Kidney (tissue), 22 donors: ENCODE data around the gene FOS. TPM values are rescaled to one million over a fixed set of nuclear protein-coding genes. Genes with fewer than 3 reads are reported as not detected.

Experiments
- DNase-seq, 5 donors: peaks; one replicate each; pipeline ENCODE4 v3.0.0-alpha.2; 2013 to 2020
- FAIRE-seq: peaks from 2 replicates; lab custom pipeline; 2012; peaks lifted over from hg19 to GRCh38; lab: Jason Lieb, UNC
- H3K27ac ChIP-seq, 2 donors: one replicate each; pipeline ENCODE4 v1.7.0; 2013; ENCODE audit warnings: low read depth in 2 of 2, low read length in 2 of 2, inconsistent platforms in 1 of 2
- H3K27me3 ChIP-seq: one replicate; pipeline ENCODE4 v1.7.1; 2013; ENCODE audit warnings: low read length, inconsistent platforms; ENCODE audit not compliant: control insufficient read depth, insufficient read depth
- H3K36me3 ChIP-seq, 3 donors: one replicate each; pipeline versions ENCODE4 v1.7.0 to v1.7.1; 2013; ENCODE audit warnings: low read length in 3 of 3, control low read depth in 1 of 3, inconsistent platforms in 1 of 3; ENCODE audit not compliant: insufficient read depth in 3 of 3, control insufficient read depth in 2 of 3
- H3K4me1 ChIP-seq, 3 donors: one replicate each; pipeline versions ENCODE4 v1.7.0 to v1.7.1; 2013; ENCODE audit warnings: low read length in 3 of 3, inconsistent platforms in 1 of 3, low read depth in 1 of 3; ENCODE audit not compliant: control insufficient read depth in 2 of 3, insufficient read depth in 2 of 3
- H3K4me3 ChIP-seq, 3 donors: one replicate each; pipeline versions ENCODE4 v1.7.0 to v1.8.1; 2013; ENCODE audit warnings: low read length in 3 of 3, control low read depth in 1 of 3, inconsistent platforms in 1 of 3
- H3K9ac ChIP-seq, 3 donors: one replicate each; pipeline versions ENCODE4 v1.7.0 to v1.7.1; 2013; ENCODE audit warnings: low read length in 3 of 3, control low read depth in 1 of 3, inconsistent platforms in 1 of 3
- H3K9me3 ChIP-seq, 3 donors: one replicate each; pipeline versions ENCODE4 v1.7.0 to v1.7.1; 2013; ENCODE audit warnings: low read length in 3 of 3, control low read depth in 1 of 3, inconsistent platforms in 1 of 3; ENCODE audit not compliant: control insufficient read depth in 2 of 3, insufficient read depth in 1 of 3
- intact Hi-C: fragments of 100-400 bp; cut with DNase I; formaldehyde crosslinking; loops from one replicate; pipeline ENCODE4 v1.11.1; 2022
- long read RNA-seq, 10 donors: library from polyadenylated mRNA in 1 of 10; unstranded in 1 of 10; transcript quantifications; one replicate each; pipeline ENCODE4 v2.0.0 and lab custom pipeline, GENCODE V29; 2021 to 2026
- polyA plus RNA-seq: library from polyadenylated mRNA; stranded (reverse); fragments of 350-450 nt; fragmentation: Illumina TruSeq; extraction: RNeasy Lipid Tissue Mini Kit (QIAGEN cat#74804); gene quantifications from one replicate; pipeline ENCODE4 v1.2.3, GENCODE V29; 2014; ENCODE audit warnings: low read depth, low replicate concordance; ENCODE audit not compliant: insufficient read depth
- total RNA-seq: library from RNA; stranded (reverse); fragmentation: NEBNext Ultra II Directional; extraction: Animal tissue kit (Norgen Biotek cat#: 25700); gene quantifications from one replicate; pipeline ENCODE4 v1.2.1, GENCODE V29; 2021
- TF ChIP-seq, protein P1 (sequence below): IDR thresholded peaks from 3 replicates; pipeline ENCODE4 v1.5.1; 2012; ENCODE audit warnings: mild to moderate bottlenecking, moderate library complexity, borderline replicate concordance; ENCODE audit not compliant: insufficient read depth; ENCODE audit errors: extremely low read depth
- donor health status: control.
- donor health status: control.
- donor health status: control.
- donor health status: control.
- donor health status: control.
- donor health status: DM: yes; HTN: yes; CAD: no.
- donor health status: Normal renal cell carcinoma (clear cell type).

Gene FOS
- total RNA-seq (116 TPM), polyA plus RNA-seq (193 TPM)
- long read RNA-seq, donor 1, transcript FOS-206 (2 exons, 1,280 nt): minor isoform, 6 of 28 reads
- long read RNA-seq, donor 1, transcript FOS-201 (4 exons, 2,158 nt): major isoform, 11 of 28 reads
- long read RNA-seq, donor 1, transcript FOS-208 (3 exons, 1,496 nt): minor isoform, 9 of 28 reads
- long read RNA-seq, donor 1, partial matches to known transcripts: 0 of 28 reads
- long read RNA-seq, donor 1, other reads (novel, unspliced or antisense): 0 of 28 reads
- long read RNA-seq, donor 2, transcript FOS-201 (4 exons, 2,158 nt): major isoform, 32 of 61 reads
- long read RNA-seq, donor 2, transcript FOS-208 (3 exons, 1,496 nt): minor isoform, 15 of 61 reads
- long read RNA-seq, donor 2, transcript FOS-206 (2 exons, 1,280 nt): minor isoform, 8 of 61 reads
- long read RNA-seq, donor 2, partial matches to known transcripts: 0 of 61 reads
- long read RNA-seq, donor 2, other reads (novel, unspliced or antisense): 0 of 61 reads
- long read RNA-seq, donor 3, transcript FOS-206 (2 exons, 1,280 nt): minor isoform, 29 of 186 reads
- long read RNA-seq, donor 3, transcript FOS-204 (2 exons, 796 nt): minor isoform, 11 of 186 reads
- long read RNA-seq, donor 3, transcript FOS-201 (4 exons, 2,158 nt): major isoform, 81 of 186 reads
- long read RNA-seq, donor 3, transcript FOS-208 (3 exons, 1,496 nt): minor isoform, 23 of 186 reads
- long read RNA-seq, donor 3, partial matches to known transcripts: 33 of 186 reads
- long read RNA-seq, donor 3, other reads (novel, unspliced or antisense): 0 of 186 reads
- long read RNA-seq, donor 4, transcript FOS-201 (4 exons, 2,158 nt): major isoform, 18 of 33 reads
- long read RNA-seq, donor 4, transcript FOS-208 (3 exons, 1,496 nt): minor isoform, 6 of 33 reads
- long read RNA-seq, donor 4, transcript FOS-206 (2 exons, 1,280 nt): minor isoform, 5 of 33 reads
- long read RNA-seq, donor 4, partial matches to known transcripts: 0 of 33 reads
- long read RNA-seq, donor 4, other reads (novel, unspliced or antisense): 0 of 33 reads
- long read RNA-seq, donor 5: 0 reads
- long read RNA-seq, donor 6, transcript FOS-201 (4 exons, 2,158 nt): minor isoform, 9 of 31 reads
- long read RNA-seq, donor 6, transcript FOS-208 (3 exons, 1,496 nt): major isoform, 10 of 31 reads
- long read RNA-seq, donor 6, transcript FOS-206 (2 exons, 1,280 nt): minor isoform, 9 of 31 reads
- long read RNA-seq, donor 6, partial matches to known transcripts: 0 of 31 reads
- long read RNA-seq, donor 6, other reads (novel, unspliced or antisense): 0 of 31 reads
- long read RNA-seq, donor 7, transcript FOS-201 (4 exons, 2,158 nt): major isoform, 37 of 53 reads
- long read RNA-seq, donor 7, partial matches to known transcripts: 0 of 53 reads
- long read RNA-seq, donor 7, other reads (novel, unspliced or antisense): 8 of 53 reads
- long read RNA-seq, donor 8, transcript FOS-201 (4 exons, 2,158 nt): major isoform, 41 of 82 reads
- long read RNA-seq, donor 8, transcript FOS-208 (3 exons, 1,496 nt): minor isoform, 17 of 82 reads
- long read RNA-seq, donor 8, transcript FOS-205 (3 exons, 629 nt): minor isoform, 6 of 82 reads
- long read RNA-seq, donor 8, transcript FOS-206 (2 exons, 1,280 nt): minor isoform, 17 of 82 reads
- long read RNA-seq, donor 8, partial matches to known transcripts: 0 of 82 reads
- long read RNA-seq, donor 8, other reads (novel, unspliced or antisense): 0 of 82 reads
- long read RNA-seq, donor 9, transcript FOS-205 (3 exons, 629 nt): minor isoform, 5 of 43 reads
- long read RNA-seq, donor 9, transcript FOS-201 (4 exons, 2,158 nt): major isoform, 14 of 43 reads
- long read RNA-seq, donor 9, transcript FOS-208 (3 exons, 1,496 nt): minor isoform, 9 of 43 reads
- long read RNA-seq, donor 9, transcript FOS-206 (2 exons, 1,280 nt): minor isoform, 11 of 43 reads
- long read RNA-seq, donor 9, partial matches to known transcripts: 0 of 43 reads
- long read RNA-seq, donor 9, other reads (novel, unspliced or antisense): 0 of 43 reads
- long read RNA-seq, donor 10, transcript FOS-204 (2 exons, 796 nt): minor isoform, 8 of 72 reads
- long read RNA-seq, donor 10, transcript FOS-208 (3 exons, 1,496 nt): minor isoform, 14 of 72 reads
- long read RNA-seq, donor 10, transcript FOS-201 (4 exons, 2,158 nt): major isoform, 31 of 72 reads
- long read RNA-seq, donor 10, transcript FOS-206 (2 exons, 1,280 nt): minor isoform, 17 of 72 reads
- long read RNA-seq, donor 10, partial matches to known transcripts: 0 of 72 reads
- long read RNA-seq, donor 10, other reads (novel, unspliced or antisense): 0 of 72 reads

DNA sequence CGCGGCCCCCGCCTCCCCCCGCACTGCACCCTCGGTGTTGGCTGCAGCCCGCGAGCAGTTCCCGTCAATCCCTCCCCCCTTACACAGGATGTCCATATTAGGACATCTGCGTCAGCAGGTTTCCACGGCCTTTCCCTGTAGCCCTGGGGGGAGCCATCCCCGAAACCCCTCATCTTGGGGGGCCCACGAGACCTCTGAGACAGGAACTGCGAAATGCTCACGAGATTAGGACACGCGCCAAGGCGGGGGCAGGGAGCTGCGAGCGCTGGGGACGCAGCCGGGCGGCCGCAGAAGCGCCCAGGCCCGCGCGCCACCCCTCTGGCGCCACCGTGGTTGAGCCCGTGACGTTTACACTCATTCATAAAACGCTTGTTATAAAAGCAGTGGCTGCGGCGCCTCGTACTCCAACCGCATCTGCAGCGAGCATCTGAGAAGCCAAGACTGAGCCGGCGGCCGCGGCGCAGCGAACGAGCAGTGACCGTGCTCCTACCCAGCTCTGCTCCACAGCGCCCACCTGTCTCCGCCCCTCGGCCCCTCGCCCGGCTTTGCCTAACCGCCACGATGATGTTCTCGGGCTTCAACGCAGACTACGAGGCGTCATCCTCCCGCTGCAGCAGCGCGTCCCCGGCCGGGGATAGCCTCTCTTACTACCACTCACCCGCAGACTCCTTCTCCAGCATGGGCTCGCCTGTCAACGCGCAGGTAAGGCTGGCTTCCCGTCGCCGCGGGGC, at the start of gene FOS:
Gene FOS, plus strand, starts transcription at position 407 of the 731 bp plus-strand sequence. Its CDS starts 155 bp downstream, at position 562.
- H3K27me3 ChIP-seq: peaks cover 6% of the 10 kb centered on the region
- peak within 1 kb of the TSS; percentile 81 to 93 (median 88) for H3K4me3 ChIP-seq
- H3K36me3 ChIP-seq: peaks cover 2 to 24% (median 7%) of the 10 kb centered on the region in 3 donors
- no peaks in the 10 kb centered on the region for H3K9me3 ChIP-seq
- FAIRE-seq (no peak), DNase-seq (peak; percentile 96 to 97 (median 96))
- H3K9ac ChIP-seq: peak within 1 kb of the TSS; percentile 78 to 94 (median 94)
- H3K27ac ChIP-seq: peak within 1 kb of the TSS; percentile 99
- intact Hi-C loops: no loop called here
- peaks cover 0 to 24% (median 17%) of the 10 kb centered on the region in 3 donors for H3K4me1 ChIP-seq
- TF ChIP-seq, protein P1, sequence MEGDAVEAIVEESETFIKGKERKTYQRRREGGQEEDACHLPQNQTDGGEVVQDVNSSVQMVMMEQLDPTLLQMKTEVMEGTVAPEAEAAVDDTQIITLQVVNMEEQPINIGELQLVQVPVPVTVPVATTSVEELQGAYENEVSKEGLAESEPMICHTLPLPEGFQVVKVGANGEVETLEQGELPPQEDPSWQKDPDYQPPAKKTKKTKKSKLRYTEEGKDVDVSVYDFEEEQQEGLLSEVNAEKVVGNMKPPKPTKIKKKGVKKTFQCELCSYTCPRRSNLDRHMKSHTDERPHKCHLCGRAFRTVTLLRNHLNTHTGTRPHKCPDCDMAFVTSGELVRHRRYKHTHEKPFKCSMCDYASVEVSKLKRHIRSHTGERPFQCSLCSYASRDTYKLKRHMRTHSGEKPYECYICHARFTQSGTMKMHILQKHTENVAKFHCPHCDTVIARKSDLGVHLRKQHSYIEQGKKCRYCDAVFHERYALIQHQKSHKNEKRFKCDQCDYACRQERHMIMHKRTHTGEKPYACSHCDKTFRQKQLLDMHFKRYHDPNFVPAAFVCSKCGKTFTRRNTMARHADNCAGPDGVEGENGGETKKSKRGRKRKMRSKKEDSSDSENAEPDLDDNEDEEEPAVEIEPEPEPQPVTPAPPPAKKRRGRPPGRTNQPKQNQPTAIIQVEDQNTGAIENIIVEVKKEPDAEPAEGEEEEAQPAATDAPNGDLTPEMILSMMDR: no peak

- H3K9ac ChIP-seq: no peak overlapping the region
- no peak overlapping the region for H3K27ac ChIP-seq
- H3K9me3 ChIP-seq: no peaks in the 10 kb centered on the region
- FAIRE-seq: no peak
- intact Hi-C loops: no loop called here
- H3K36me3 ChIP-seq: no peaks in the 10 kb centered on the region
- no peak overlapping the region for H3K4me3 ChIP-seq
- TF ChIP-seq, protein P1: no peak
- no peaks in the 10 kb centered on the region for H3K27me3 ChIP-seq
- peaks cover 0 to 7% (median 0%) of the 10 kb centered on the region in 3 donors for H3K4me1 ChIP-seq
- DNase-seq: peak in 1 of 5 donors; percentile 48
Measured at GRCh38 chr14:75229661-75230139, 48.9 kb upstream of the FOS start.
